Upper lobe of left lung (tissue), 6 donors: ENCODE measurements around the gene INPP5K. TPM values are rescaled to one million over a fixed set of nuclear protein-coding genes. Genes with fewer than 3 reads are reported as not detected.

Experiments
- ATAC-seq, 2 donors: fragments of 200-7000 bp; cut with Tn5 transposase; one replicate each; pipeline ENCODE4 v1.9.1; 2022; ENCODE audit warnings: mild to moderate bottlenecking in 2 of 2, moderate library complexity in 2 of 2; ENCODE audit not compliant: low FRiP score in 2 of 2
- DNase-seq, 2 donors: peaks; one replicate each; pipeline ENCODE4 v3.0.0-alpha.2; 2019 to 2020
- H3K27ac ChIP-seq, 4 donors: fragments of 200-600 bp; sonication (generic); one replicate each; pipeline ENCODE4 v1.5.1; 2016 to 2019
- H3K27me3 ChIP-seq, 4 donors: fragments of 200-600 bp; sonication (generic); one replicate each; pipeline ENCODE4 v1.5.1; 2017 to 2019
- H3K36me3 ChIP-seq, 4 donors: fragments of 200-600 bp; sonication (generic); one replicate each; pipeline ENCODE4 v1.5.1; 2016 to 2019
- H3K4me1 ChIP-seq, 4 donors: fragments of 200-600 bp; sonication (generic); one replicate each; pipeline ENCODE4 v1.5.1; 2018 to 2019
- H3K4me3 ChIP-seq, 4 donors: fragments of 200-600 bp; sonication (generic); one replicate each; pipeline ENCODE4 v1.5.1; 2017 to 2019; ENCODE audit warnings: mild to moderate bottlenecking in 2 of 4, moderate library complexity in 1 of 4
- H3K9me3 ChIP-seq, 4 donors: fragments of 200-600 bp; sonication (generic); one replicate each; pipeline ENCODE4 v1.5.1; 2018 to 2019
- EP300 ChIP-seq, 4 donors: sonication (generic); formaldehyde crosslinking; IDR thresholded peaks; one replicate each; pipeline ENCODE4 v1.5.1; 2017; ENCODE audit warnings: antibody characterized with exemption in 4 of 4, control low read depth in 2 of 4
- POLR2A ChIP-seq, 4 donors: fragments of 450-650 bp; IDR thresholded peaks; one replicate each; pipeline ENCODE4 v1.5.1; 2016 to 2017; ENCODE audit warnings: antibody characterized with exemption in 4 of 4, mild to moderate bottlenecking in 2 of 4
- POLR2AphosphoS5 ChIP-seq, 2 donors: sonication (generic); formaldehyde crosslinking; IDR thresholded peaks; one replicate each; pipeline ENCODE4 v1.5.1; 2017; ENCODE audit warnings: antibody characterized with exemption in 2 of 2
- WGBS, 2 donors: methylation state at CpG; one replicate each; pipeline ENCODE4 v1.1.5; 2017 to 2018; 5-methylcytosine and 5-hydroxymethylcytosine counted together
- total RNA-seq, 6 donors: library from RNA; depleted of rRNA in 4 of 6; stranded (reverse); fragments of >200 nt in 4 of 6; gene quantifications; one replicate each; pipeline versions ENCODE4 v1.1.0 to v1.2.1, GENCODE V29; 2016 to 2021
- TF ChIP-seq, protein P1 (sequence below), 6 experiments: fragments of 450-650 bp in 4 of 6; fragments of 200-600 bp in 2 of 6; sonication (generic) in 2 of 6; IDR thresholded peaks; one replicate each; pipeline ENCODE4 v1.5.1; 2016 to 2019; ENCODE audit warnings: antibody characterized with exemption in 6 of 6
- donor health status: DM: no; HTN: no; CAD: no; lungs with moderate emphysema.
- donor health status: DM: no; HTN: yes; CAD: no; lungs with severe emphysema.

Gene INPP5K
- total RNA-seq, 6 donors from 2014 or later = 60.9 to 155 (median 84.6) TPM

DNA sequence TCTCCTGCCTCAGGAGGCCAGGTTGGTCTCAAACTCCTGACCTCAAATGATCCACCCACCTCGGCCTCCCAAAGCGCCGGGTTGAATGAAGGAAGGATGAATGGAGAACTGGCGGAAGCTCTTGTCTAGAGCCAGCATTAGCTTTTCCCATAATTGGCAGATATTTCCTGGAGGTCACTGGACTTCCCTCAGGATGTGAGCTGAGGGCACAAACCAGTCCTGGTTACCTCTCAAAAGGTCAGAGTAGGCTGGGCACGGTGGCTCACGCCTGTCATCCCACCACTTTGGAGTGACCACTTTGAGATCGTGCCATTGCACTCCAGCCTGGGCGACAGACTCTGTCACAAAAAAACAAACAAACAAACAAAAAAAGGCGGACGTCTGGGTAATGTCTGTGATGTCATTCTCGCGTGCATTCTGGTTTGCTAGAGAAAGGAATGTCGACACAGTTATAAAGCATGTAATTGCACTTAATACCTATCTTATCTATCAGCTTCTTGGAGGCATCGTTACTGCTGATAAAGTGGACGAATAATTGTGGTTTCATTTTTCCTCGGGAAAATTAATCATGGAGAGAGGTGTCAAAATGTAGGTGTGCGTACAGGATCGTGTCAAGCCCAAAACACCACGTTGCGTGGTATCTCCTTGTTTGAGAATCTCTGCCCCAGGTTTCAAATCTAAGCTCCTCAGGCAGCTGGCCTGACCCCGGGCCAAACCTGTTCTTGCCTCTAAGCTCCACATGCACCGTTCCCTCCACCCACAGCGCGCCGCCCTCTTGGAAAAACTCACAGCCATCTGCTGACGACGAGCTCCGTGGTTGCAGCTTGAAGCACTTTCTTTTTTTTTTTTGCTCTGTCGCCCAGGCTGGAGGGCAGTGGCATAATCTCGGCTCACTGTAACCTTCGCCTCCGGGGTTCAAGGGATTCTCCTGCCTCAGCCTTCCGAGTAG lies 54.0 kb downstream of the INPP5K start:
- 74 to 83% methylated on average over 33 of the region's 33 CpGs for WGBS, 2 donors
- H3K27ac ChIP-seq = peak overlapping the region in 3 of 4 donors; percentile 54 to 74 (median 57)

DNA sequence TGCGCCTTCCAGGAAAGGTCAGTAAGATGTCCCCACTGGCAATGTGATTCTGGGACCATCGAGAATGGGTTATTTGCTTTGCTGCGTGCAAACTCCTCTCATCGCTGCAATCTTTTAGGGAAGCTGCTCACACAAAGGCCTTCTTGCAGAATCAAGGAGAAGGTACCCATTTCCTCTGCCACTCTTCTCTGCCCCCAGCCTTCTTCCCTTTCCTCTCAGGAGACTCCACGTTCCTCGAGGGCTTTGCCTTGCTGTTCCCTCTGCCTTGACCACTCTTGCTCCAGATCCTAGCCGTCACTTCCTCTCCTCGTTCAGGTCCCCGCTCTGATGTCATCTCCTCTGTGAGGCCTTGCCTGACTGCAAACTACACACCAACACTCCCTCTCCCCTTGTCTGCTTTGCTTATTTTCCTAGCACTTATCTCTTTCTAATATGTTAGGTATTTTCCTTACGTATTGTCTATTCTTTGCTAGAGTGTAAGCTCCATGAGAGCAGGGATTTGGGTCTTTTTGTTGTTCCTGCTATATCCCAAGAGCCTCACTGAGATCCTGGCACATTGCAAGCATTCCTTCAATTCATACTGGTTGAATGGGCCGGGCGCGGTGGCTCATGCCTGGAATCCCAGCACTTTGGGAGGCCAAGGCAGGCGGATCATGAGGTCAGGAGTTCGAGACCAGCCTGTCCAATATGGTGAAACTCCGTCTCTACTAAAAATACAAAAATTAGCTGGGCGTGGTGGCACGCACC lies 55.0 kb downstream of the INPP5K start:
- H3K4me1 ChIP-seq = peaks cover 14 to 46% (median 38%) of the 10 kb centered on the region in 4 donors
- H3K27me3 ChIP-seq = no peaks in the 10 kb centered on the region
- ATAC-seq (peak in 1 of 2 donors; percentile 7), DNase-seq (no peak)
- H3K27ac ChIP-seq = peak overlapping the region in 1 of 4 donors; percentile 64
- peaks cover 5 to 35% (median 20%) of the 10 kb centered on the region in 4 donors for H3K36me3 ChIP-seq
- WGBS, 2 donors = 72 to 84% methylated on average over 18 of the region's 18 CpGs
- TF ChIP-seq, protein P1, sequence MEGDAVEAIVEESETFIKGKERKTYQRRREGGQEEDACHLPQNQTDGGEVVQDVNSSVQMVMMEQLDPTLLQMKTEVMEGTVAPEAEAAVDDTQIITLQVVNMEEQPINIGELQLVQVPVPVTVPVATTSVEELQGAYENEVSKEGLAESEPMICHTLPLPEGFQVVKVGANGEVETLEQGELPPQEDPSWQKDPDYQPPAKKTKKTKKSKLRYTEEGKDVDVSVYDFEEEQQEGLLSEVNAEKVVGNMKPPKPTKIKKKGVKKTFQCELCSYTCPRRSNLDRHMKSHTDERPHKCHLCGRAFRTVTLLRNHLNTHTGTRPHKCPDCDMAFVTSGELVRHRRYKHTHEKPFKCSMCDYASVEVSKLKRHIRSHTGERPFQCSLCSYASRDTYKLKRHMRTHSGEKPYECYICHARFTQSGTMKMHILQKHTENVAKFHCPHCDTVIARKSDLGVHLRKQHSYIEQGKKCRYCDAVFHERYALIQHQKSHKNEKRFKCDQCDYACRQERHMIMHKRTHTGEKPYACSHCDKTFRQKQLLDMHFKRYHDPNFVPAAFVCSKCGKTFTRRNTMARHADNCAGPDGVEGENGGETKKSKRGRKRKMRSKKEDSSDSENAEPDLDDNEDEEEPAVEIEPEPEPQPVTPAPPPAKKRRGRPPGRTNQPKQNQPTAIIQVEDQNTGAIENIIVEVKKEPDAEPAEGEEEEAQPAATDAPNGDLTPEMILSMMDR (IDR thresholded peaks at IDR 0.05) = no peak
- no peak for TF ChIP-seq EP300 (IDR thresholded peaks at IDR 0.05)
- TF ChIP-seq POLR2A (IDR thresholded peaks at IDR 0.05) = no peak
- no peak for TF ChIP-seq POLR2AphosphoS5 (IDR thresholded peaks at IDR 0.05)
- no peak overlapping the region for H3K4me3 ChIP-seq
- no peaks in the 10 kb centered on the region for H3K9me3 ChIP-seq

More for the DNA sequence above, 54.0 kb downstream of the INPP5K start:
- Histone ChIP-seq H3K4me1 (peaks cover 9 to 40% (median 35%) of the 10 kb centered on the region in 4 donors), H3K27me3 (no peaks in the 10 kb centered on the region), H3K9me3 (no peaks in the 10 kb centered on the region), H3K36me3 (peaks cover 10 to 46% (median 31%) of the 10 kb centered on the region in 4 donors), H3K4me3 (no peak overlapping the region)
- no peak for TF ChIP-seq POLR2A (IDR thresholded peaks at IDR 0.05)
- TF ChIP-seq POLR2AphosphoS5 (IDR thresholded peaks at IDR 0.05) = no peak
- no peak for TF ChIP-seq EP300 (IDR thresholded peaks at IDR 0.05)
- TF ChIP-seq, protein P1 (IDR thresholded peaks at IDR 0.05) = no peak
- ATAC-seq = no peak
- DNase-seq = no peak

DNA sequence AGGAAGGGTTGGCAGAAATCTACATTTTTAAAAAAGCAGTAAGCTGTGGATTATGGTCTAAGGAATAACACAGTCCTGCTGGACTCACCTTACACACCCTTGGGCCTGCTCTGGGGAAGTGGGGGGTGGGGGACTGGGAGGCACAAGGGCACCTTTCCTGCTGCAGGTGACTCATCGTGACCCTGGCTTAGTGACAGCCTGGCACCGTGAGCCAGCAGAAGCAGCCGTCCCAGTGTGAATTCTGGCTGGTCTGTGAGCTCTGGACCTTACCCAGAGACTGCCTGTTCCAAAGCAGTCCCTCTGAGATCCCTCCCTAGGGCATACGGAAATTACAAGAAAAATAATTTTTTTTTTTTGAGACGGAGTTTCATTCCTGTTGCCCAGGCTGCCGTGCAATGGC lies 56.2 kb downstream of the INPP5K start:
- no peak for TF ChIP-seq EP300 (IDR thresholded peaks at IDR 0.05)
- TF ChIP-seq POLR2A (IDR thresholded peaks at IDR 0.05) = peak in 1 of 4 donors; percentile 26
- Histone ChIP-seq H3K36me3 (peaks cover 0 to 24% (median 12%) of the 10 kb centered on the region in 4 donors), H3K4me1 (peaks cover 14 to 47% (median 38%) of the 10 kb centered on the region in 4 donors), H3K27ac (peak overlapping the region in 2 of 4 donors; percentile 8 to 64), H3K9me3 (no peaks in the 10 kb centered on the region), H3K4me3 (no peak overlapping the region), H3K27me3 (no peaks in the 10 kb centered on the region)
- ATAC-seq (peak in 1 of 2 donors; percentile 31), DNase-seq (peak in 1 of 2 donors; percentile 93)
- 27 to 45% methylated on average over 5 to 6 of the region's 6 CpGs for WGBS, 2 donors

DNA sequence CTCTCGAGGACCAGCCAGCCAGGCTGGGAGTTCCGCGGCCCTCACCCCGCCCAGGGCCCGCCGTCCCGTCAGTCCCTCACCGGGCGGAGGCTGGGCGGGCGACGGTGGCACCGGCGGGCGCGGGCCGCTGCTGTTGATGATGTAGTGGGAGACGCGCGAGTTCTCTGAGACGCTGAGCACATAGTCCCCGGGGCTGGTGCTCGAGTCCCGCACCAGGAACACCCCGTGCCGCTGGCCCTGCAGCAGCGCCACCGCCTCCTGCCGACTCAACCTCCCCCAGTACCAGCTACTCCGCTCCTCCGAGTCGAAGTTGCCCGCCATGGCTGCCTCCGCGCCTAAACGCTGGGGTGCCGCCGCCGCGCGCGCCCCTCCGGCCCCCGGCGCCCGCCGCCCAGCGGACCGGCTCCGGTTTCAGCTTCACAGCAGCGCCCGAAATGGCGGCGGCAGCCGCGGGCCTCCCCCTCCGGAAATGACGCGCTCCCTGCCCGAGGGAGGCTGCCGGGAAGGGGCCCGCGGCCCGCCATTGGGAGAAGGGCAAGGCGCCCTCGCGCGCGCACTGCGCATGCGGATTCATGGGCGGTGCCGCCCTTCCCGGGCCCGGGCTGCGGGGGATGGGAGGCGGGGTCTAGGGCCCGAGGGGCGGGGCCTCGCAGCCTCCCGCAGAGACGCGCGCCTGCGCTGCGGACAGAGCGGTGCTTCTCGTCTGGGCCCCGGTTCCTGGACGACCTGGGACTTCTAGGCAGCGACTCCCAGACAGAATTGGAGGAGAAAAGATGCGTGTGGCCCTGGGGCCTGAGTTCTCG lies 60.4 kb downstream of the INPP5K start, which contains the start of gene CRK:
CRK (minus strand) TSS at position 436 of the 803 bp plus-strand sequence; CDS start at position 321, 115 bp downstream.
- Histone ChIP-seq H3K9me3 (no peaks in the 10 kb centered on the region), H3K27ac (peak within 1 kb of the TSS; percentile 98 to 99 (median 99)), H3K36me3 (peaks cover 0 to 10% (median 3%) of the 10 kb centered on the region in 4 donors), H3K4me3 (peak within 1 kb of the TSS; percentile 82 to 98 (median 93)), H3K4me1 (peaks cover 30 to 63% (median 49%) of the 10 kb centered on the region in 4 donors), H3K27me3 (no peaks in the 10 kb centered on the region)
- TF ChIP-seq POLR2A (IDR thresholded peaks at IDR 0.05) (peak in 3 of 4 donors; percentile 89 to 98 (median 98)), POLR2AphosphoS5 (IDR thresholded peaks at IDR 0.05) (peak; percentile 95 to 97), EP300 (IDR thresholded peaks at IDR 0.05) (peak in 2 of 4 donors; percentile 38 to 94)
- TF ChIP-seq, protein P1 (IDR thresholded peaks at IDR 0.05) = peak in 4 of 6 experiments; percentile 5 to 34 (median 17)
- peak; percentile 97 to 98 for ATAC-seq
- 0% methylated on average over 9 to 23 of the region's 93 CpGs for WGBS, 2 donors
- DNase-seq = peak; percentile 97 to 100
